Liver (tissue), 9 donors: ENCODE measurements around the gene RLBP1. TPM values are rescaled to one million over a fixed set of nuclear protein-coding genes. Genes with fewer than 3 reads are reported as not detected.

Experiments
- DNase-seq: peaks from one replicate; pipeline ENCODE4 v3.0.0-alpha.2; 2017; ENCODE audit warnings: low spot score
- H3K27ac ChIP-seq, 2 donors: one replicate each; pipeline ENCODE4 v1.7.0; 2013; ENCODE audit warnings: inconsistent platforms in 2 of 2, low read length in 2 of 2, control low read depth in 1 of 2, low read depth in 1 of 2, mild to moderate bottlenecking in 1 of 2
- H3K27me3 ChIP-seq, 4 donors: one replicate each; pipeline versions ENCODE4 v1.6.1 to v1.7.0; 2013; ENCODE audit warnings: low read length in 3 of 4, inconsistent platforms in 1 of 4, mild to moderate bottlenecking in 1 of 4, moderate library complexity in 1 of 4; ENCODE audit not compliant: control insufficient read depth in 4 of 4, insufficient read depth in 4 of 4
- H3K36me3 ChIP-seq, 4 donors: one replicate each; pipeline versions ENCODE4 v1.6.1 to v1.7.0; 2013; ENCODE audit warnings: low read length in 3 of 4, mild to moderate bottlenecking in 3 of 4, low read depth in 1 of 4, moderate library complexity in 1 of 4; ENCODE audit not compliant: control insufficient read depth in 4 of 4, insufficient read depth in 3 of 4
- H3K4me1 ChIP-seq, 4 donors: one replicate each; pipeline versions ENCODE4 v1.6.1 to v1.7.0; 2013; ENCODE audit warnings: low read length in 3 of 4, mild to moderate bottlenecking in 3 of 4, moderate library complexity in 1 of 4; ENCODE audit not compliant: control insufficient read depth in 4 of 4, insufficient read depth in 4 of 4
- H3K4me3 ChIP-seq, 3 donors: one replicate each; pipeline versions ENCODE4 v1.6.1 to v1.7.0; 2013; ENCODE audit warnings: low read length in 3 of 3, control low read depth in 1 of 3, low read depth in 1 of 3, mild to moderate bottlenecking in 1 of 3
- H3K9ac ChIP-seq, 2 donors: one replicate each; pipeline ENCODE4 v1.7.0; 2013; ENCODE audit warnings: low read length in 2 of 2, mild to moderate bottlenecking in 2 of 2, moderate library complexity in 2 of 2, control low read depth in 1 of 2, low read depth in 1 of 2
- H3K9me3 ChIP-seq, 4 donors: one replicate each; pipeline versions ENCODE4 v1.6.1 to v1.7.0; 2013; ENCODE audit warnings: low read length in 3 of 4; ENCODE audit not compliant: control insufficient read depth in 4 of 4
- EGR1 ChIP-seq, 2 donors: IDR thresholded peaks; 2 replicates each; pipeline ENCODE4 v1.6.1; 2016 to 2018; ENCODE audit warnings: antibody characterized with exemption in 2 of 2, low read depth in 2 of 2
- FOXA2 ChIP-seq: IDR thresholded peaks from 2 replicates; pipeline ENCODE4 v1.6.1; 2016; ENCODE audit warnings: antibody characterized with exemption
- GABPA ChIP-seq, 2 donors: IDR thresholded peaks in 1 of 2; conservative IDR thresholded peaks in 1 of 2; 2 replicates each; pipeline ENCODE4 v1.6.1; 2016; ENCODE audit warnings: antibody characterized with exemption in 2 of 2, mild to moderate bottlenecking in 1 of 2, moderate library complexity in 1 of 2
- HNF4A ChIP-seq, 2 donors: conservative IDR thresholded peaks; 2 replicates each; pipeline ENCODE4 v1.6.1; 2016; ENCODE audit warnings: antibody characterized with exemption in 2 of 2, mild to moderate bottlenecking in 2 of 2
- HNF4G ChIP-seq: IDR thresholded peaks from 2 replicates; pipeline ENCODE4 v1.6.1; 2016; ENCODE audit warnings: antibody characterized with exemption
- JUND ChIP-seq, 2 donors: IDR thresholded peaks; 2 replicates each; pipeline ENCODE4 v1.6.1; 2016; ENCODE audit warnings: antibody characterized with exemption in 2 of 2
- NR2F2 ChIP-seq: IDR thresholded peaks from 2 replicates; pipeline ENCODE4 v1.6.1; 2016; ENCODE audit warnings: antibody characterized with exemption
- RXRA ChIP-seq, 2 donors: IDR thresholded peaks; 2 replicates each; pipeline ENCODE4 v1.6.1; 2017 to 2018; ENCODE audit warnings: antibody characterized with exemption in 2 of 2, mild to moderate bottlenecking in 1 of 2
- TAF1 ChIP-seq: conservative IDR thresholded peaks from 2 replicates; pipeline ENCODE4 v1.6.1; 2016; ENCODE audit warnings: antibody characterized with exemption, mild to moderate bottlenecking
- YY1 ChIP-seq: IDR thresholded peaks from 2 replicates; pipeline ENCODE4 v1.6.1; 2016; ENCODE audit warnings: antibody characterized with exemption, mild to moderate bottlenecking
- WGBS: extraction: QIAGEN DNeasy Blood & Tissue Kit; methylation state at CpG from one replicate; pipeline ENCODE4 v1.1.7; 2013; 5-methylcytosine and 5-hydroxymethylcytosine counted together
- polyA plus RNA-seq, 2 donors: library from polyadenylated mRNA; stranded (reverse) in 1 of 2; unstranded in 1 of 2; fragments of 200-250 nt in 1 of 2; fragments of >200 nt in 1 of 2; fragmentation: Nextera tagmentation in 1 of 2; extraction: Ambion mirVana in 1 of 2; gene quantifications; one replicate each; pipeline versions ENCODE4 v1.2.1 to v1.2.3, GENCODE V29; 2013 to 2015
- total RNA-seq, 2 donors: library from RNA; depleted of rRNA; stranded (reverse); fragments of >200 nt; gene quantifications; one replicate each; pipeline ENCODE4 v1.2.3, GENCODE V29; 2014
- TF ChIP-seq, protein P1 (sequence below): IDR thresholded peaks from 2 replicates; pipeline ENCODE4 v1.6.1; 2016; ENCODE audit warnings: antibody characterized with exemption
- TF ChIP-seq, protein P2 (sequence below): IDR thresholded peaks from 2 replicates; pipeline ENCODE4 v1.6.1; 2016; ENCODE audit warnings: antibody characterized with exemption, mild to moderate bottlenecking
- TF ChIP-seq, protein P3 (sequence below): IDR thresholded peaks from 2 replicates; pipeline ENCODE4 v1.6.1; 2016; ENCODE audit warnings: antibody characterized with exemption
- donor health status: healthy.
- donor health status: healthy.
- donor health status: healthy.
- donor health status: healthy.
- donor health status: healthy.

RLBP1 gene
- total and polyA plus RNA-seq, 4 donors, result 0.17 TPM; not detected in 3

GRCh38 chr15:89167267-89168176, 53.9 kb downstream of the RLBP1 start:
- DNase-seq, result no peak
- Histone ChIP-seq H3K27me3 (no peaks in the 10 kb centered on the region), H3K9me3 (no peaks in the 10 kb centered on the region), H3K27ac (peak overlapping the region; percentile 5 to 13), H3K4me1 (peaks cover 4 to 36% (median 34%) of the 10 kb centered on the region in 4 donors), H3K36me3 (peaks cover 4 to 46% (median 20%) of the 10 kb centered on the region in 4 donors), H3K9ac (no peak overlapping the region), H3K4me3 (no peak overlapping the region)
- no peak for TF ChIP-seq JUND (IDR thresholded peaks at IDR 0.05)
- TF ChIP-seq EGR1 (IDR thresholded peaks at IDR 0.05; ENCODE audit: low read depth in 2 of 2), result no peak
- TF ChIP-seq TAF1, result no peak
- TF ChIP-seq FOXA2, result no peak
- TF ChIP-seq, protein P1, sequence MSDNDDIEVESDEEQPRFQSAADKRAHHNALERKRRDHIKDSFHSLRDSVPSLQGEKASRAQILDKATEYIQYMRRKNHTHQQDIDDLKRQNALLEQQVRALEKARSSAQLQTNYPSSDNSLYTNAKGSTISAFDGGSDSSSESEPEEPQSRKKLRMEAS, result no peak
- no peak for TF ChIP-seq YY1
- no peak for TF ChIP-seq RXRA (IDR thresholded peaks at IDR 0.05)
- no peak for TF ChIP-seq NR2F2
- WGBS, result 61% methylated on average over 7 of the region's 7 CpGs

- Histone ChIP-seq H3K4me1 (peaks cover 4 to 39% (median 35%) of the 10 kb centered on the region in 4 donors), H3K9ac (no peak overlapping the region), H3K9me3 (no peaks in the 10 kb centered on the region), H3K27ac (peak overlapping the region; percentile 9 to 11), H3K4me3 (no peak overlapping the region), H3K27me3 (no peaks in the 10 kb centered on the region), H3K36me3 (peaks cover 4 to 49% (median 25%) of the 10 kb centered on the region in 4 donors)
- TF ChIP-seq, protein P2, sequence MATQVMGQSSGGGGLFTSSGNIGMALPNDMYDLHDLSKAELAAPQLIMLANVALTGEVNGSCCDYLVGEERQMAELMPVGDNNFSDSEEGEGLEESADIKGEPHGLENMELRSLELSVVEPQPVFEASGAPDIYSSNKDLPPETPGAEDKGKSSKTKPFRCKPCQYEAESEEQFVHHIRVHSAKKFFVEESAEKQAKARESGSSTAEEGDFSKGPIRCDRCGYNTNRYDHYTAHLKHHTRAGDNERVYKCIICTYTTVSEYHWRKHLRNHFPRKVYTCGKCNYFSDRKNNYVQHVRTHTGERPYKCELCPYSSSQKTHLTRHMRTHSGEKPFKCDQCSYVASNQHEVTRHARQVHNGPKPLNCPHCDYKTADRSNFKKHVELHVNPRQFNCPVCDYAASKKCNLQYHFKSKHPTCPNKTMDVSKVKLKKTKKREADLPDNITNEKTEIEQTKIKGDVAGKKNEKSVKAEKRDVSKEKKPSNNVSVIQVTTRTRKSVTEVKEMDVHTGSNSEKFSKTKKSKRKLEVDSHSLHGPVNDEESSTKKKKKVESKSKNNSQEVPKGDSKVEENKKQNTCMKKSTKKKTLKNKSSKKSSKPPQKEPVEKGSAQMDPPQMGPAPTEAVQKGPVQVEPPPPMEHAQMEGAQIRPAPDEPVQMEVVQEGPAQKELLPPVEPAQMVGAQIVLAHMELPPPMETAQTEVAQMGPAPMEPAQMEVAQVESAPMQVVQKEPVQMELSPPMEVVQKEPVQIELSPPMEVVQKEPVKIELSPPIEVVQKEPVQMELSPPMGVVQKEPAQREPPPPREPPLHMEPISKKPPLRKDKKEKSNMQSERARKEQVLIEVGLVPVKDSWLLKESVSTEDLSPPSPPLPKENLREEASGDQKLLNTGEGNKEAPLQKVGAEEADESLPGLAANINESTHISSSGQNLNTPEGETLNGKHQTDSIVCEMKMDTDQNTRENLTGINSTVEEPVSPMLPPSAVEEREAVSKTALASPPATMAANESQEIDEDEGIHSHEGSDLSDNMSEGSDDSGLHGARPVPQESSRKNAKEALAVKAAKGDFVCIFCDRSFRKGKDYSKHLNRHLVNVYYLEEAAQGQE, result peak; percentile 3
- peak in 1 of 2 donors; percentile 6 for TF ChIP-seq GABPA (IDR thresholded peaks at IDR 0.05 in 1 of 2, conservative IDR thresholded peaks at IDR 0.05 in 1 of 2)
- no peak for TF ChIP-seq RXRA (IDR thresholded peaks at IDR 0.05)
- TF ChIP-seq FOXA2, result peak; percentile 60
- DNase-seq, result no peak
- WGBS, result 26% methylated on average over 2 of the region's 2 CpGs
Observed at GRCh38 chr15:89165677-89166076, 55.7 kb downstream of the RLBP1 start.

DNA sequence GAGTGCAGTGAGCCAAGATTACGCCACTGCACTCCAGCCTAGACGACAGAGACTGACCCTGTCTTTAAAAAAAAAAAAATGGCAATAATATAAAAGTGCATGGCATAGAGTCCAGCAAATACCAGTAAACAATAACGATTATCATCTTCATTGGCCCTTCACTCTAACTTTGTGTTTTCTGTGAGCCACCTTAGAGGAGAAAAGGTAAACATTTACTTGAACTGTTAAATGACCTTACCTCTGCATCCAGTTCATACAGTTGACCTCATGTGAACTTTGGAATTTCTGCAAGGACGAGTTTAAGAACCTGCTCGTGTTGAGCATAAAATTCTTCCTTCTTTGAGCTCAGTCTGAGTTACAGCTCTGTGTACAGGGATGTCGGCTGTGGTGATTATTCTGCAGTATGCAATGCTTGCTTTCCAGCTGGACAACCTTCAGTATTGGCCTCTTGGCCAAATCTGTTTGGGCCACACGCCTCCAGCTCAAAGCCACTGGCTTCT, 56.6 kb downstream of the RLBP1 start:
- H3K36me3 ChIP-seq, result peaks cover 4 to 49% (median 29%) of the 10 kb centered on the region in 4 donors
- H3K27me3 ChIP-seq, result no peaks in the 10 kb centered on the region
- 31% methylated on average over 7 of the region's 7 CpGs for WGBS
- no peaks in the 10 kb centered on the region for H3K9me3 ChIP-seq
- no peak for DNase-seq
- H3K4me1 ChIP-seq, result peaks cover 5 to 42% (median 35%) of the 10 kb centered on the region in 4 donors
- no peak overlapping the region for H3K9ac ChIP-seq
- TF ChIP-seq RXRA (IDR thresholded peaks at IDR 0.05) (peak in 1 of 2 donors; percentile 72), HNF4G (no peak), EGR1 (IDR thresholded peaks at IDR 0.05; ENCODE audit: low read depth in 2 of 2) (no peak), HNF4A (conservative IDR thresholded peaks at IDR 0.05) (peak; percentile 18 to 32)
- TF ChIP-seq, protein P2, result peak; percentile 23
- TF ChIP-seq, protein P3, sequence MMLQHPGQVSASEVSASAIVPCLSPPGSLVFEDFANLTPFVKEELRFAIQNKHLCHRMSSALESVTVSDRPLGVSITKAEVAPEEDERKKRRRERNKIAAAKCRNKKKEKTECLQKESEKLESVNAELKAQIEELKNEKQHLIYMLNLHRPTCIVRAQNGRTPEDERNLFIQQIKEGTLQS, result no peak
- H3K4me3 ChIP-seq, result no peak overlapping the region
- H3K27ac ChIP-seq, result peak overlapping the region in 1 of 2 donors; percentile 30
